SKM-1 treated with dmso at 0.1 percent for 144 hours (cell line): ENCODE data around the gene GPR78.
"Not testable (repeated sequence)": the region's sequence is repeated elsewhere in the genome, so short reads cannot be mapped to it uniquely, and the experiment has no call there.

Experiments
- DNase-seq: peaks from one replicate; lab custom pipeline; 2025; ENCODE audit not compliant: unreplicated experiment; lab: John Stamatoyannopoulos, UW

The GPR78 gene

DNA sequence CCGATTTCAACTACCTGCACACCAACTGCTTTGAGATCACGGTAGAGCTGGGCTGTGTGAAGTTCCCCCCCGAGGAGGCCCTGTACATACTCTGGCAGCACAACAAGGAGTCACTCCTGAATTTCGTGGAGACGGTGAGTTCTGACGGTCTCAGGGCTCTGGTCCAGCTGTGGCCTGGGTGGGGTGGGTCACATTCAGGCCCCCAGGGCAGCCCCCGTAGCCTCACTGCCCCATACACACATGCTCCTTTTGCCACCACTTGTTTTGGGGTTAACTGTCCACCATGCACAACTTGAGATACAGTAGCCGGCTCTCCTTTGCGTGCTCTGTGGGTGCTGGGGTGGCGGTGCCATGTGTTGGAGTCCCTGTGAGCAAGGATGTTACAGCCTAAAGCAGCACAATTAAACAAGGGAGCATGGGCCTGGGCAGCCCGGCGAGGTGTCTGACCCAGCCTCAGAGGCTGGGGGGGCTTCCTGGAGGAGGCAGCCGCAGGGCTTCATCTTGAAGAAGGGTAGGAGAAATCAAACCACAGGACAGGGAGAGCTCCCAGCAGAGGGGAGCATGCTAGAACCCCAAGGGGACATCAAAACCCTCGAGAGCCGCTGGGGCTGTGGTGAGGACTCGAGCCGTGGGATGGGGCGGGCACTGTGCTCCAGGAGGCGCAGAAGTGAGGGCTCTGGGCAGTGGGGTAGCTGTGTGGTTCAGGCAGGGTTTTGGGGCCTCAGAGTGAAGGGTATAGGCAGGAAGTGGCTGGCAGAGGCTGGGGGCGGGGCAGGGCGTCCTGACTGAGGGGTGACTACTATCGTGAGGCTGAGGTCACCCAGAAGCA, 34.4 kb downstream of the GPR78 start:
- no peak for DNase-seq

DNA sequence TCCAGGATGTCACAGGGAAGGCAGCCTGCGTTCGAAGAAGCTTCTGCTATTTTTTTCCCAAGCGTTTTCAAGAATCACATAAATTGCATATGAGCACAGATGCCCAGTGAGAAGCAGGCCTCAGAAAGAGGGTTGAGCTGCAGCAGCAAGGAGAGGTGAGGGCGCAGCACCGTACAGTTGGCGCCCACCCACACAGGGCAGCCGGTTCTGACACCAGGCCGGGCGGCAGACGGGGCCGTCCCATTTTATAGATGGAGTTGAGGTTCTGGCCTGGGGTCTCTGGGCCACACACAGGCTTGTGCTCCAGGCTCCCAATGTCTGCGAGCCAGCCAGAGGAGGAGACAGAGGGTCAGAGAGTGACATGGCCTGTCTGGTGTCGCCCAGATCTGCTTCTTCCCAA, 35.2 kb downstream of the GPR78 start:
- no peak for DNase-seq

- no peak for DNase-seq
These were observed 36.0 kb downstream of the GPR78 start for GRCh38 chr4:8615921-8616787.

- no peak for DNase-seq
These were observed 36.6 kb downstream of the GPR78 start for GRCh38 chr4:8616831-8617230.

- no peak for DNase-seq
These were observed 37.4 kb downstream of the GPR78 start for GRCh38 chr4:8617486-8618040.

DNA sequence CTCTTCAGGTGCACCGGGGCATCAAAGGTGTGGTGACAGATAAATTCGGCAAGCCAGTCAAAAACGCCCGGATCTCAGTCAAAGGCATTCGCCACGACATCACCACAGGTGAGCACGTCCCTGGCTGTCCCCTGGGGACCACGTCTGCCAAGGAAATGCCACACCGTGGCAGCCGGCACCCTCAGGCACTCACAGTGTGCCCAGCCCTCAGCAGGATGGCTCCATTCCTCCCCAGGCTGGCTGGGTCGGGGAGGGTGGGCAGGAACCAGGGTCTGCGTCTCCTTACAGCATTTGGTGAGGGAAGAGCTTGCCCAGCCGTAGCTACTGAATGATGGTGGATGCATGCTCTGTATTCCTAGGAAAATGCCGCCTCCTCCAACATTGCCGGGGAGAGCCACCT, 38.2 kb downstream of the GPR78 start:
- no peak for DNase-seq

- no peak for DNase-seq
These were observed 38.9 kb downstream of the GPR78 start for GRCh38 chr4:8618961-8619720.

- not testable (repeated sequence) for DNase-seq
These were observed 40.9 kb downstream of the GPR78 start for GRCh38 chr4:8621135-8621534.

GRCh38 chr4:8624601-8625272, 44.5 kb downstream of the GPR78 start:
- DNase-seq = not testable (repeated sequence)

DNA sequence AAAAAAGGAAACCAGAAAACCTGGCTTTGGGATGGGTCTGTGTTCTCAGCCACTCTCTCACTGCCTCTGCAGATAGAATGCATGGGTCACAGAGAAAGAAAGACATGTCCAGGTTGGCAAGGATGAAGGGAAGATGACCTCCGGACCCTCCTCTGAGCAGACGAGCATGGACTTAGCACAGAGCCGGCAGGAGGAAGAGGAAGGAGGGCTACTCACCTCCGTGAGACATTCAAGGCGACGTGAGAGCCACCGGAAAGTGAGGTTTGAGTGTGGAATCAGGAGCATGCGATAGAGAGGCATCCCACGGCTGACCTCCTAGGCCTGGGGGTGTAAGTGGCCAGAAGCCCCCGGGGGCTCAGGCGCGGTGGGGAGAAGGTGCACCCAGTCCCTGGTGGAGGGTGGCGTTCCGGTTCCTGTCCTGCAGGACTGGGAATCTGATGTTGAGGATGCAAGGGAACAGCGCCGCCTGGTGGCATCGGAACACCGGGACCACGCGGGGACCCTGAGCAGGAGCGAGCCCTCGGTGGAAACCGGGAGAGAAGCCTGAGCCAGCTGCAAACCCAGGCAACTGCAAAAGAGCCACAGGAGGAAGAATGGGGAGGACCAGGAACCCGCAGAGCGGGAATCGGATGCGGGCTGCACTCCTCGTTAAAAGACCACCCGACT, 50.2 kb downstream of the GPR78 start:
- not testable (repeated sequence) for DNase-seq

DNA sequence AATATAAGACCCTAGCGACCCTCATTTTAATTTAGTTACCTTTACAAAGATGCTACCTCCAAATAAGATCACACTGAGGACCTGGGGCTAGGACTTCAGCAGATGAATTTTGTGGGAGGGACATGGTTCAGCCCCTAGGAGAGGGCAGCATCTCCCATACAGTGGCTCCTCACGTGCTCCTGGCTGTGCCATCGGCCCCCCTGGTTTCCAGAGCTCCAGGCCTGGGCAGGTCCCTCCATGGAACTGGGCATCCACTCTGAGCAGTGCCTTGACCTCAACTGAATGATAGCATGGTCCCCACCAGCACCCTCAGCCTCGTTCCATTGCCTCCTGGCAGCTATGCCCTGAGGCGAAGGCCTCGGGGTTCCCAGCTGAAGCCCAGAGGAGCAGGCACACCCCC, 51.7 kb downstream of the GPR78 start:
- DNase-seq = not testable (repeated sequence)

DNA sequence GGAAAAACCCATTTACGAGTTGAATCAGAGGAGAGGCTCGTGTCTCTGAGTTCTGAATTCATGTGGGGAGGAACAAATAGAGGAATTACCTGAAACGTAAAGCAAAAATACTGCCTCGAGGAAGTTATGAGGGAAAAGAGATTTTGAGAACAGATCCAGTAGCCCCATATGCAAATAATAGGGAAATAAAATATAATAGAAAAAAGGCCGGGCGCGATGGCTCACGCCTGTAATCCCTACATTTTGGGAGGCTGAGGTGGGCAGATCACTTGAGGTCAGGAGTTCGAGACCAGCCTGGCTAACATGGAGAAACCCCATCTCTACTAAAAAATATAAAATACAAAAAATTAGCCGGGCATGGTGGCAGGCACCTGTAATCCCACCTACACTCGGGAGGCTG, 54.6 kb downstream of the GPR78 start:
- not testable (repeated sequence) for DNase-seq

GRCh38 chr4:8635897-8636554, 55.8 kb downstream of the GPR78 start:
- not testable (repeated sequence) for DNase-seq
